ENCODE data around the gene MSANTD2.
A peak's percentile ranks its signal among the peaks of the same experiment; 100 is the strongest.
"Not testable (repeated sequence)": the region's sequence is repeated elsewhere in the genome, so short reads cannot be mapped to it uniquely, and the experiment has no call there.

Gene MSANTD2

GRCh38 chr11:124770959-124771358, 29.2 kb downstream of the MSANTD2 start:
- not testable (repeated sequence) for DNase-seq (ENCODE audit: low read depth)

- no peak for DNase-seq (ENCODE audit: low read depth)
Observed at GRCh38 chr11:124769806-124770774, 30.1 kb downstream of the MSANTD2 start.

DNA sequence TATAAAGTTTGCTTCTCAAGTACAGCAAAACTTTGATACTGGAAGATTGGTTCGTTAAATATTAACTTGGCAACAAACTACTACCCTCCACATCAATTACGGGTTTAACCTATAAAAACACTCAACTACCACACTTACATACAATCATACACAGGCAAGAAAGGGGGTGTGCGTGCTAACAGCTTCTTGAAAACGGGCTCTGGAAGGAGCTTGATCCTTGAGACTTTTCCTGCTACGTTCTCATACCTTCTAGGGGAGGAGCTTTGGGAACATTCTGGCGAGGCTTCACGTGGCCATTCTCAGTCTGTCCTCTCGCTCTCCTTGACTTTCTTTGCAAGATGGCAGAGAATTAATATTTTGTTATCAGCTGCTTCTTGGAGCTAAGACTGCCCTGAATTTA, 31.3 kb downstream of the MSANTD2 start:
- DNase-seq (ENCODE audit: low read depth) = no peak

DNA sequence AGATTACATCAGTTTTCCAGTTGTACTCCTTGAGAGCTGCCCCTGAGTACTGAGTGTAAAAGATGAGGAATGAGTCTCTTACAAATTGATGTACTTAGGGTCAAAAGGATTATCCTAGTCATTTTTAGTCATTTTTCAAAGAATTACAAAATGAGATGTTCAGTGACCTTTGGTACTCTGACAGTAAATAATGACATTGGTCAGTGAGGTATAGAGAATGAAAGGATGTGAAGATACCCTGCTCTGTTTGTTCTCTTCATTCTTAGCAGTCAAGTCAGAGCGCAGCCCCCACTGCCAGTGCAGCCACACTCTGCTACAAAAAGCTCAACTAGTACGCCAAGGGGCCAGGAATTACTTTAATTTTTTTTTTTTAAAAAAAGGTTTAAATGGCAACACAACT, 34.0 kb downstream of the MSANTD2 start:
- no peak for DNase-seq (ENCODE audit: low read depth)

GRCh38 chr11:124763156-124763947, 36.9 kb downstream of the MSANTD2 start:
- peak; percentile 71 for DNase-seq (ENCODE audit: low read depth)

- no peak for DNase-seq (ENCODE audit: low read depth)
Observed at GRCh38 chr11:124762624-124763155, 37.5 kb downstream of the MSANTD2 start.

DNA sequence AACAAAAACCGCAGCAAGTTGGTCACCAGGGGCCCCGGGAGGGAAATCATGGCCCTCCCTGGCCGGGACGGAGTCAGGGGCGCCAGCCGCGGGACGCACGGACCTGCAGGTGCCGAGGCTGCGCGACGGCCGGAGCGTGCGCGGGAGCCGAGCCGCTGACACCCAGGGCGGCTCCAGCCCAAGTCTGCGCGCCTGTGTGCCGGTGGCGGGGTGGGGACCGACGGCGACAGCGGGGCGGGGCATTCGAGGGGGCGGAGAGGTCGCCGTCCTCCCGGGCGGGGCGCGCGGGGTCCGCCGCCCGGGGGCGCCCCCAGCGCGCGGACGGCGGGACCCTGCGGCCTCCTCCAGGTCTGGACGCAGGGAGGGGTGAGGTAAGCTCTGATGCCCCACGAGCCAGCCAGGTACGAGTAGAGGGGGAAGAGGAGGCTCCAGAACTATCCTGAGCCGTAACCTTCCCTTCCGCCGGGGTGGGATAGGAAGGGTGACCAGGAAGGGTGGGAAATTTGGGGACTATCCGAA, 38.0 kb downstream of the MSANTD2 start, which contains the start of gene ESAM:
ESAM (minus strand) TSS at position 186 of the 519 bp plus-strand sequence; CDS start at position 50, 136 bp downstream.
- peak; percentile 51 for DNase-seq (ENCODE audit: low read depth)

DNA sequence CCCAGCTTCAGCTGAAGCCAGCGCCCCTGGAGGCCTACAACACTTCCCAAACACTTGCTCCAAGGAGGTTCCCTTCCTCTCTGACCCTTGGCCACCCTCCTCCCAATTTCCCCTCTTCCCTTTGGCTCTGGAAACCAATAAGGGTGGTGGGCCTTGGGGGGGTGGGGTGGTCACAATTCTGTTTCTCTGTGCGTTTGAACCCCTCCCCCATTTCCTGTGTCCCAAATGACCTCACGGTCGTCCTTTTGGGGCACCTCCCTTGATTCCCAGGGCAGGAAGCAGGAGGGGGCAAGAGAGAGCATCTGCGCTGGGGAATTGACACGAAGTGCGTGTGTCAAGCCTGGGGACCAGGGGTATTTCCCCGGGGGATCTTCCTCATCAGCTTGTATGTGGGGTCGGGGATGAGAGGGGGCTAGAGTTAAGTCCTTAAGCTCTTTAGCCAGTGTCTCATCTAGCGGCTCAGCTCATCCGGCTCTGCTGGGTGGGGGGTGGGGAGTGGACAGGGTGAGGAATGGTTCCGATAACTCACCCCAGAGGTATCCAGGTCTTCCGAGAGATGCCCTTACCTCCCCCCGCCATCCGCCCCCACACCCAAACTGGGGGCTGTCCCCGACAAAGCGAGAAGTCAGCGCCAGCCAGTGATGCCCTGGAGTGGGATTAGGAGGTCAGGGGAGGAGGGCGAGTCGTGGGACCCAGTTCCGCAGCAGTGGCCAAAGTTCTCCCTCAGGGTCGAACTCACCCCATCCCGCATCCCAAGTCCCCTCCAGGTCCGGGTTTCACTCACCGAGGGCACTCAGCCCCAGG, 38.7 kb downstream of the MSANTD2 start:
- DNase-seq (ENCODE audit: low read depth) = no peak

DNA sequence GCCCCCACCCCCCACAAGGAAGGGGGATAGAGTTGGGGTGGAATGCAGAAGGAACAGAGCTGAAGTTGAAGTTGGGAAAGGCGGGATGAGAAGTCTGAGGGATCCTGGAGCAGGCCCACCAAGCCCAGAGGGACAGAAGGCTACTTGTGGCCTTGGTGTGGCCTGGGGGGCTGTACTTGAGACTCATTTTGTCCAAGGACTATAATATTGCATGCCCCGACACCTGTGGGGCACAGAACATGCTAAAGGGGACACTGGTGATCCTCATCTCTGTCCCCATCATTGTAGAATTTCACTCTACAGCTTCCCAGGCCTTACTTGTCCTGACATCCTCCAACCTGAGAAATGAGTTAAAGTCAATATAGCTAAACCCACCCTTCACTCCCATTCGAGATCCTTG, 39.4 kb downstream of the MSANTD2 start:
- DNase-seq (ENCODE audit: low read depth) = no peak

- no peak for DNase-seq (ENCODE audit: low read depth)
Observed at GRCh38 chr11:124760205-124760652, 40.0 kb downstream of the MSANTD2 start.

GRCh38 chr11:124759266-124760204, 40.7 kb downstream of the MSANTD2 start:
- no peak for DNase-seq (ENCODE audit: low read depth)

- no peak for DNase-seq (ENCODE audit: low read depth)
Observed at GRCh38 chr11:124758355-124759265, 41.6 kb downstream of the MSANTD2 start.

DNA sequence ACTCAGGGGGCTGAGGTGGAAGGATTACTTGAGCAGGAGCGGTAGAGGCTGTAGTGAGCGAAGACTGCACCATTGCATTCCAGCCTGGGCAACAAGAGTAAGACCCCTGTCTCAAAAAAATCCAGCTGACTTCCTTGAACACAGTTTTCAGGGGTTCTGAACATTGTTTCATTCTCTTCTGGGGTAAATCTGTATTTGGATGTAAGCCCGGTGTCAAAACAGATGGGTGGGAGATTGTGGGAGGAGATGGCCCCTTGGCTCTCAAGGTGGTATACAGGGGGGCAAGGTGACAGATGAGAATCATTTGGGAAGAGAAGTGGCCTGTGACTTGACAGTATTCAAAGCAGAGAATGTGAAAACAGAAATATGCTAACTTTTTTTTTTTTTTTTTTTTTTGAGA, 42.9 kb downstream of the MSANTD2 start:
- DNase-seq (ENCODE audit: low read depth) = no peak

DNA sequence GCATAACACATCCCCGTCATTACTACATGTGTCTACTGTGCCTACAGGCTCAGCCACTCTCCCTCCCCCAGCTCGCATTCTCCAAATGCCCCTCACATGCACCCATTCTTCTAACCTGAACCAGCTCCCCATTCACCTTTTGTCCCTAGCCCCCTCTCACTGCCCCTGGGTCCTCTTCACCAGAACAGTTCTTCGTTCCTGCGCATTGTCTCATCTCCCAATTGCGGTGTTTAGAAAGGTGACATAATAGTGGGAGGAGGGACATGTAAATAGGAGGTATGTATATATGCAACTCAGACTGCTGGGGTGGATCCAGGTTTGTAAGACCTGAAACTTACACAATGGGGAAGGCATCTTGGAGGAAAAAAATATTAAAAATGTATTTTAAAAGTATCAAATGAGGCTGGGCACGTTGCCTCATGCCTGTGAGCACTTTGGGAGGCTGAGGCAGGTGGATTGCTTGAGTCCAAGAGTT, 43.4 kb downstream of the MSANTD2 start:
- DNase-seq (ENCODE audit: low read depth) = no peak

DNA sequence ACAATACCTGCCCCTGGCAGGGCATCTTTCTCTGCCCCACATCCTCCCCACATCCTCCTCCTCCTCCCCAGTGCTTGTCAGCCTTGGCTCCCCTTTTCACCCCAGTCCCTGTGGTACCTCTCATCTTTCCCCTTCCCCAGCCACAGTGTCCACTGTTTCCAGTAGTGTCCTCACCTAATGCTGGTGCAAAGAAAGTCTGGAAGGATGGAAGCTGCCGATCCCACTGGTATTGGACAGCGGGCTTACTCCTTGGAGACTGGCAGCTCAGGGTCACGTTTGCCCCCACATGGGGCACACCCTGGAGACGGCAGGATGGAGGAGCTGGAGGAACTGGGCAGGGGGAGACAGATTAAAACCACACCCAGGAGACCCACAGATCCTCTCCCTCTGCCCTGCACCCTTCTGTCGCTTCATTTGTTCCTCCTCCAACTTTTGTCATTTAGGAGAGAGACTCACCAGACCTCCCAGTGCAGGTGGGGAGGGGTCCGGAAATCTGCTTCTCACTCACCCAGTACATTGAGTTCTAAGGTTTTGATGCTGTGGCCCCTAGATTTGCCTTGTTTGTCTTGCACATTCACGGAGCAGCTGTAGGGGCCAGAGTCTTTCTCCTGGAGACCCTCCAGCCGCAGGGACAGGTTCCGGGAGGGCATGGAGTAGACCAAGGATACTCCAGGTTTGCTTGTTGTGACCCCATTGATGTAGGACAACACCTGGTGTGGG, 44.0 kb downstream of the MSANTD2 start:
- no peak for DNase-seq (ENCODE audit: low read depth)

DNA sequence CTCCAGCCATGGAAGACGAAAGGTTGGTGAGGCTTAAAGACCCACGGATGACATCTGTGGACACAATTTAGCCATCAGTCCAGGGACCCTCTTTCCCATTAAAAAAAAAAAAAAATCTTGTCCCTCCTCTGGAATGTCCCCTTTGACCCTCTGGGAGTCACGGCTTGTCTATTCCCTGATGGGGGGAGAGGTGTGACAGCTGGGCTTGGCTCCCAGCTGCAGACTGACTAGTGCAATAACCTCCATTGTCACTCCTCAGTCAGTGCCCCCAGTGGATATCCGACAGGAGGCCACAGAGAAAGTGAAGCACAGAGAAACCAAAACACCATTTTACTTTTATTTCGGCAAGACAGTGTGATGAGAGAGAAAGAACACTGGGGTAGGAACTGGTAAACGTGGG, 45.5 kb downstream of the MSANTD2 start:
- DNase-seq (ENCODE audit: low read depth) = no peak

DNA sequence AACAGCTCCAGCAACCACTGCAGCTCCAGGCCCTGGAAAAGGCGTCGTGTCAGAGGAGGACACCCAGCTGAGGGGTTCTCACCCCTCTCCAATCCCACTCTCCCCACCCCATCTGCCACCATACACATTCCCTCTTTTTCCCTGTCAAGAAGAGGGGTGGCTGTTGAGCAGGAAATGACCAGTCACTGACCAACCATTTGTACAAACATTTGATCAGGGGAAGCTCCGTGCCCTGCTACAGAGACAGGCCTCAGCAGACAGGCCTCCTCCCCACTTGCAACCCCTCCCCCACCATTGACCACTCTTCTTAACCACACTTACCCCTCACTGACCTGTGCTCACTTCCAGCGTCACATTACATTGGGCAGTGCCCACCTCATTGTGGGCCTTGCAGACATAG, 45.9 kb downstream of the MSANTD2 start:
- no peak for DNase-seq (ENCODE audit: low read depth)

DNA sequence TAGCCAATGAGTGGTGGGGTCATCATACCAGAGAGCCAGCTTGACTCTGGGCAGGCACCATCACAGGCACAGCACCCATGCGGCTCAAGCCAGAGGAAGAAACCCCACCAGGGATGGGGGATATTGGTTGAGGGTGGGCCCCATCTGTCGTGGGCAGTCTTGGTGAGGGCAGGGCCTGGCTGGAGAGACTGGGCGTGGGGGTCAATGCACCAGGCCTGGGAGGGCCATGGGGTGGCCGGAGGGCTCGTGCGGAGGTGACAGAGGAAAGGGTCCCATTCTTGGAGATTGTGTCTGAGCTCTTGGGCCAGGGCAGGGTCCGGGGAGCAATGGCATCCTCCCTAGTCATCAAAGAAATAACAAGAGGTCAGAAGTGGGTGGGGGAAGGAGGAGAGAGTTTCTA, 46.6 kb downstream of the MSANTD2 start:
- DNase-seq (ENCODE audit: low read depth) = no peak
